ENCODE measurements around the gene FGF7. TPM values are rescaled to one million over a fixed set of nuclear protein-coding genes. Genes with fewer than 3 reads are reported as not detected.
A peak's percentile ranks its signal among the peaks of the same experiment; 100 is the strongest.

Gene FGF7
- total and polyA plus RNA-seq, 7 donors = 5.1 to 133 (median 105) TPM

DNA sequence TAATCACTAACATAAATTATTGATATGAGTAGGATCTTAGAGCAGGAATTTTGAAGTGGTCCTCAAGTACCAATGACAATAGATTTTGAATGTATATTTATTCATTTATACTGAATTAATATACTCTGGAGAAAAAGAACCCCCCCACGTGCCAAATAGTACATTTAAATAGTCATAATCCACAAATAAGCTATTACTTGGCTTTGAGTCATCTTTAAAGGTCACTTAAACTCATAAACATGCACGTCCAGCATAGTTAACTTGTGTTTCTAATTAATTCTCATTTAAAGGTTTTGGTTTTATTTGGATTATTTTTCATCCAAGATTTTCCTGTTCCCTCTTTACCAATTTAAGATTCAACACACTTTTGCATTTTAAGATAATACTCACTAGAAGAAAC is 35.1 kb downstream of the FGF7 start:
- H3K4me1 ChIP-seq = peaks cover 0 to 87% (median 61%) of the 10 kb centered on the region in 4 donors
- H3K27me3 ChIP-seq = no peaks in the 10 kb centered on the region
- no peaks in the 10 kb centered on the region for H3K36me3 ChIP-seq
- 20 to 55% methylated on average over 2 of the region's 2 CpGs for WGBS, 2 donors
- DNase-seq = no peak
- intact Hi-C loops (cut with DNase I) = no loop called here
- H3K4me3 ChIP-seq = no peak overlapping the region
- H3K9me3 ChIP-seq = no peaks in the 10 kb centered on the region
- no peak for TF ChIP-seq POLR2AphosphoS5 (IDR thresholded peaks at IDR 0.05)
- TF ChIP-seq EP300 (IDR thresholded peaks at IDR 0.05) = no peak
- TF ChIP-seq POLR2A (IDR thresholded peaks at IDR 0.05) = no peak
- TF ChIP-seq, protein P1, sequence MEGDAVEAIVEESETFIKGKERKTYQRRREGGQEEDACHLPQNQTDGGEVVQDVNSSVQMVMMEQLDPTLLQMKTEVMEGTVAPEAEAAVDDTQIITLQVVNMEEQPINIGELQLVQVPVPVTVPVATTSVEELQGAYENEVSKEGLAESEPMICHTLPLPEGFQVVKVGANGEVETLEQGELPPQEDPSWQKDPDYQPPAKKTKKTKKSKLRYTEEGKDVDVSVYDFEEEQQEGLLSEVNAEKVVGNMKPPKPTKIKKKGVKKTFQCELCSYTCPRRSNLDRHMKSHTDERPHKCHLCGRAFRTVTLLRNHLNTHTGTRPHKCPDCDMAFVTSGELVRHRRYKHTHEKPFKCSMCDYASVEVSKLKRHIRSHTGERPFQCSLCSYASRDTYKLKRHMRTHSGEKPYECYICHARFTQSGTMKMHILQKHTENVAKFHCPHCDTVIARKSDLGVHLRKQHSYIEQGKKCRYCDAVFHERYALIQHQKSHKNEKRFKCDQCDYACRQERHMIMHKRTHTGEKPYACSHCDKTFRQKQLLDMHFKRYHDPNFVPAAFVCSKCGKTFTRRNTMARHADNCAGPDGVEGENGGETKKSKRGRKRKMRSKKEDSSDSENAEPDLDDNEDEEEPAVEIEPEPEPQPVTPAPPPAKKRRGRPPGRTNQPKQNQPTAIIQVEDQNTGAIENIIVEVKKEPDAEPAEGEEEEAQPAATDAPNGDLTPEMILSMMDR (IDR thresholded peaks at IDR 0.05) = no peak
- peak overlapping the region; percentile 31 to 65 (median 57) for H3K27ac ChIP-seq

DNA sequence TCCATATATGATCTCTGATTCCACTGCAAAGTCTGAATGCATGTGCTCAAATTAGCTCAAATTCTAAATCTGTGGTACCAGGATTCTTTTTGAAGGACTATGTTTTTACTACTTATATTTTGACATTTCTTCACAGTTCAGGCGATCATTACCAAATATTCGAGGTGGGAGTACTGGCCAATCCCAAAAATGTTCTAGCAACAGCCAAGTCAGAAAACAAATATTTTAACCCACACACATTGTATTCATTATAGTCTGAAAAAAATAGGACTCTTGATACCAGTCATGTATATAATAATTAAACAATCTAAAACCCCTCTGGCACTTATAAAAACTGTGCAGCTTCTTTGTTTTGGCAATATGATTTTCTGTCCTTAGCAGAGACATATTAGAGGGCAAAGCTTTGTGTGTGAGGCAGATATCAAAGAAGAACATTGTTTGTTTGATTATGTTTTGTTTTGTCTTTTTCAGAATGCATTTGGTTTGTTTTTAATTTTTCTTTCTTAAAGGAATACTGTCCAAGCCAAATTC is 37.4 kb downstream of the FGF7 start:
- Histone ChIP-seq H3K27ac (peak overlapping the region; percentile 31 to 65 (median 57)), H3K9me3 (no peaks in the 10 kb centered on the region), H3K27me3 (no peaks in the 10 kb centered on the region), H3K4me1 (peaks cover 0 to 89% (median 70%) of the 10 kb centered on the region in 4 donors), H3K4me3 (no peak overlapping the region), H3K36me3 (no peaks in the 10 kb centered on the region)
- 80 to 81% methylated on average over 2 of the region's 2 CpGs for WGBS, 2 donors
- intact Hi-C loops (cut with DNase I) = no loop called here
- DNase-seq = no peak
- TF ChIP-seq EP300 (IDR thresholded peaks at IDR 0.05) (no peak), POLR2AphosphoS5 (IDR thresholded peaks at IDR 0.05) (no peak), POLR2A (IDR thresholded peaks at IDR 0.05) (no peak)
- TF ChIP-seq, protein P1 (IDR thresholded peaks at IDR 0.05) = no peak

DNA sequence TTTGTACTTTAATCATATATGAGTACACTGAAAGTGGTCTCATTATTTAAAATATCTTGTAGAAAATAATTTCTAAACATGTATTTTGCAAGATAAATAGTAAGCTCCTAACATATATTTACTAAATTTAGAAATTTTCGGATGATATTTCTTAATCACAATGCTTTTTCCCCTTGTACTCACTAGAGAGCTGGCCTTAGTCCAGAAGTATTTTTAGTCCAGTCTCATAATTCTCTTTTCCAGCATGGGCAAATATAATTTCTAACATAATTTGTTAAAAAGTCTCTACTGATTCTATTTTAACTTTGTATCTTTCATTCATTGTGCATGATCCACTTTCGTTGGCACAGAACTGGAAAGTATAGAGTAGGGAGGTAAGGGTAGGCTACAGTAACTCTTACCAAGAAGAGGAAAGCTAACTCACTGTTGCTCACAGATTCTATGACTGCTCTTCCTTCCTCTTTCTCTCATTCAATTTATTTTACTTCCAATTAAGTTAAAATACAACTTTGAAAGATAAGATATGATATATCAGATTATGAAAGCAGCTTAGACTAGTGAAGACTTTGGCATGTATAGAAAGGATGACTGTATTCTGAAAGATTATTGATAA is 39.3 kb downstream of the FGF7 start:
- no peak for DNase-seq
- 56 to 84% methylated on average over 2 of the region's 2 CpGs for WGBS, 2 donors
- H3K27me3 ChIP-seq = no peaks in the 10 kb centered on the region
- peaks cover 0 to 85% (median 67%) of the 10 kb centered on the region in 4 donors for H3K4me1 ChIP-seq
- no peaks in the 10 kb centered on the region for H3K36me3 ChIP-seq
- intact Hi-C loops (cut with DNase I) = no loop called here
- H3K27ac ChIP-seq = peak overlapping the region; percentile 53 to 65 (median 58)
- TF ChIP-seq EP300 (IDR thresholded peaks at IDR 0.05) (no peak), POLR2AphosphoS5 (IDR thresholded peaks at IDR 0.05) (no peak)
- TF ChIP-seq, protein P1 (IDR thresholded peaks at IDR 0.05) = no peak
- H3K9me3 ChIP-seq = no peaks in the 10 kb centered on the region
- no peak overlapping the region for H3K4me3 ChIP-seq

DNA sequence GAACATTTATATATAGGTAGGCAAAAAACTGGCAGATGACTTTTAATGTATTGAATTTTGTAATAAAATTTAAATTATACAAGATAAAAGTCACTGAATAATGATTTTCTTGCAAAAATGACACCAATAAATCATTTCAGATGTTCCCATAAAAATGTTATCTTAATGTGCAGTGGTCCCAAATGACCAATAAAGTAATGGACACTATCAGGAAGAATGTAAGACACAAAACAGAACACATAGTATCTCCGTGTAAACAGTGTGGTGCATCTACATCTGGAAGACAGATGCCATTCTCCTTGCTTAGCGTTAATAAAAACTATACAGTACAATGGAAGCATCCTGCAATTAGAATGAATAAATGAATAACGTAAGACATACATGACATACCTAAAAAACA is 41.5 kb downstream of the FGF7 start:
- peak overlapping the region in 1 of 4 donors; percentile 65 for H3K27ac ChIP-seq
- no peak for DNase-seq
- H3K9me3 ChIP-seq = no peaks in the 10 kb centered on the region
- H3K27me3 ChIP-seq = no peaks in the 10 kb centered on the region
- intact Hi-C loops (cut with DNase I) = no loop called here
- 85 to 91% methylated on average over 3 of the region's 3 CpGs for WGBS, 2 donors
- no peak overlapping the region for H3K4me3 ChIP-seq
- peaks cover 0 to 85% (median 66%) of the 10 kb centered on the region in 4 donors for H3K4me1 ChIP-seq
- no peaks in the 10 kb centered on the region for H3K36me3 ChIP-seq
- TF ChIP-seq EP300 (IDR thresholded peaks at IDR 0.05) (no peak), POLR2AphosphoS5 (IDR thresholded peaks at IDR 0.05) (peak in 1 of 4 donors; percentile 9)

DNA sequence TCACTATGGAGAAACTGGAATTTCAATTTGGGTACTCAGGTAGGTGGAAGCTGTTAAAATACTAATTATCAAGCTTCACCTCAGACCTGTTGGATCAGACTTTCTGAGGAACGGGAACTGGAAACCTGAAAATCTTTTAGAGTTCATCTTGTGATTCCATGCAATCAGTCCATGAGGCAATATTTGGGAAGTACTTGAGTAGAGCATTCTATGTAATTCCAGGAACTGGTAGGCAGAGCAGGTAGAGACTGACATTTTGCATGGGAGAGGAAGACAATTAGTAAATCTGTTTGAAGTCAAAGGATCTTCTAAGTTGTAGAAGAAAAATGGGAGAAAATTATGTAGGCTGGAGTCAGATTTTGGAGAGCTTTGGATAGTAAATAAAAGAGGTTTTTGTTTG is 43.1 kb downstream of the FGF7 start:
- WGBS, 2 donors = 93 to 94% methylated on average over 1 of the region's 1 CpG
- Histone ChIP-seq H3K27ac (peak overlapping the region; percentile 27 to 72 (median 62)), H3K9me3 (no peaks in the 10 kb centered on the region), H3K4me3 (peak overlapping the region in 3 of 4 donors; percentile 9 to 33 (median 20)), H3K4me1 (peaks cover 0 to 79% (median 56%) of the 10 kb centered on the region in 4 donors), H3K27me3 (no peaks in the 10 kb centered on the region), H3K36me3 (no peaks in the 10 kb centered on the region)
- DNase-seq = no peak
- TF ChIP-seq POLR2A (IDR thresholded peaks at IDR 0.05) = no peak
- no peak for TF ChIP-seq POLR2AphosphoS5 (IDR thresholded peaks at IDR 0.05)
- intact Hi-C loops (cut with DNase I) = loop anchor here (5.0 kb wide), 1 partner anchor 39 kb away; no protein-coding TSS in a partner anchor
